Stimulated activated CD4-positive, alpha-beta T cell treated with anti-CD3 and anti-CD28 coated beads, Interleukin-1b, Interleukin-23, amount 100 ng/mL, for 24 hours (primary cell): ENCODE results near the gene RAB19.

Source experiments
- DNase-seq, 4 experiments: peaks; one replicate each; pipeline ENCODE4 v3.0.0-alpha.2; 2020; ENCODE audit warnings: low read depth in 4 of 4, low spot score in 1 of 4

RAB19 gene, protein sequence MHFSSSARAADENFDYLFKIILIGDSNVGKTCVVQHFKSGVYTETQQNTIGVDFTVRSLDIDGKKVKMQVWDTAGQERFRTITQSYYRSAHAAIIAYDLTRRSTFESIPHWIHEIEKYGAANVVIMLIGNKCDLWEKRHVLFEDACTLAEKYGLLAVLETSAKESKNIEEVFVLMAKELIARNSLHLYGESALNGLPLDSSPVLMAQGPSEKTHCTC

DNA sequence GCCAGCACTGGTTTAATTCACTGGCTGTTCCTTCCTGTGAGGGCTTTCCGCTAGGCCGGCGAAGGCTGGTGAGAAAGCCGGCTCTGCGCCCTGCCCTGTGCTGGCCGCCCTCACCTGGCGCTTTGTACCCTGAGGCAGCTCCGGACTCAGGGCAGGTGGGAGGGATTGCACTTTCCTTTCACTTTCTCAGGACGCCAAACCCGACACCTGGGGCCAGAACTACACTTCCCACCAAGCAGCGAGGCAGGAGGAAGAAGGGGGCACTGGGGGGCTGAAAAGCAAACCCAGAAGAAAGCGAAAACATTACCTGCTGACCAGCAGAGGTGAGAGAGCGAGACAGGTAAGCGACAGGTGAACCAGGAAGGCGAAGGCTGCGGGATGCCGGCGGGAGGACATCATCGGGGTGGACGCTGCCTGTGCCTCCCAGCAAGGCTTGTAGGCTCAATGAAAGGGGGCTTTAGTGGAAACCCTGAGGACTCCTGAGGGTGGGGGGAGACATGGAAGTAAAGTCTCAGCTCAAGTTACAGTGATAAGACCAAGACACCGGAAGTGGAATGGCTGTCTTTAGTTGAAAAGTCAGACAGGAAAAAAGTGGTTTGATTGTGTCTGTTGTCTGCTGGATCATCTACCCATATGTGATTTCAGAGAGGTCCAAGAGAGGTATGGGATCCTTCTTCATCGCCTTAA is at the start of gene RAB19:
TSS of gene RAB19 (plus strand) at position 181 of the 687 bp plus-strand sequence. CDS start 3,589 bp downstream, outside the sequence.
- DNase-seq: peak in 2 of 4 experiments; percentile 11 to 18

GRCh38 chr7:140358024-140358411 is 45.8 kb upstream of the RAB19 start:
- no peak for DNase-seq

GRCh38 chr7:140358412-140359051 is 45.3 kb upstream of the RAB19 start:
- no peak for DNase-seq

- DNase-seq: no peak
Observed at GRCh38 chr7:140360697-140361229, 43.1 kb upstream of the RAB19 start.

DNA sequence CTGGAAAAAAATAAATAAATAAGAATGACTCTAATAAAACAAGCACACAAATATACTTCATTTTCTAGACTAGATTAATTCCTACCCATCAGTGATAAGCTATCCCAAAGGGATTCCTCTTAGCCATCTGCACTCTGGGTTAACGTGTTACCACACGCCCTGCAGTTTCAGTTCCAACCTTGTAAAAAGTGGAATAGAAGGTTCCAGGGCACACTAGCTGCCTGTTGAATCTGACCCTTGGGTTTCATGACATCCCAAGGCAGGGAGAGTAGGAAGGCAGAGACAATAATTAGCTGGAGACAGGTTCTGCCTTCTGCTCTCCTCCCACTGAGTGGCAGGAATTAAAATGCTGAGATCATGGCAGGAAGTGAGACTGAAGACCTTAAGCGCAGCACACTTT is 39.0 kb upstream of the RAB19 start:
- no peak for DNase-seq

GRCh38 chr7:140367528-140367927 is 36.3 kb upstream of the RAB19 start:
- no peak for DNase-seq

DNA sequence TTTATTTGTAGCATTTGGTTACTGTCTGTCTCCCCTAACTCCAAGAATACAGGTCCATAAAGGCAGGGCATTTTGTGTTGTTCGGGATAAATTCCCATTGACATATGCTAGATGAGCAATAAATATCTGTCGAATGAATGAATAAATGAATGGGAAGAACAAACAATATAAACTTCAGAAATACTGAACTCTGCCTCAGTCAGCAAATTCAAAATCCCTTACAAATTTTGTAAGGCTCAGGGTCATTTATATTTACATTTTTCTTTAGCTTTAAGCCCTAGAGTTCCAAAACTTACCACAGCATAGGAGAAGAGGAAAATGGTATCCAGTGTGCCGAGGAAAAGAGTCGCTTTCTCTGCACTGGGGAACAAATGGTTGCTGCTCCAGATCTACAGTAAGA is 34.6 kb upstream of the RAB19 start:
- DNase-seq: no peak

GRCh38 chr7:140375323-140375722 is 28.5 kb upstream of the RAB19 start:
- DNase-seq: no peak

DNA sequence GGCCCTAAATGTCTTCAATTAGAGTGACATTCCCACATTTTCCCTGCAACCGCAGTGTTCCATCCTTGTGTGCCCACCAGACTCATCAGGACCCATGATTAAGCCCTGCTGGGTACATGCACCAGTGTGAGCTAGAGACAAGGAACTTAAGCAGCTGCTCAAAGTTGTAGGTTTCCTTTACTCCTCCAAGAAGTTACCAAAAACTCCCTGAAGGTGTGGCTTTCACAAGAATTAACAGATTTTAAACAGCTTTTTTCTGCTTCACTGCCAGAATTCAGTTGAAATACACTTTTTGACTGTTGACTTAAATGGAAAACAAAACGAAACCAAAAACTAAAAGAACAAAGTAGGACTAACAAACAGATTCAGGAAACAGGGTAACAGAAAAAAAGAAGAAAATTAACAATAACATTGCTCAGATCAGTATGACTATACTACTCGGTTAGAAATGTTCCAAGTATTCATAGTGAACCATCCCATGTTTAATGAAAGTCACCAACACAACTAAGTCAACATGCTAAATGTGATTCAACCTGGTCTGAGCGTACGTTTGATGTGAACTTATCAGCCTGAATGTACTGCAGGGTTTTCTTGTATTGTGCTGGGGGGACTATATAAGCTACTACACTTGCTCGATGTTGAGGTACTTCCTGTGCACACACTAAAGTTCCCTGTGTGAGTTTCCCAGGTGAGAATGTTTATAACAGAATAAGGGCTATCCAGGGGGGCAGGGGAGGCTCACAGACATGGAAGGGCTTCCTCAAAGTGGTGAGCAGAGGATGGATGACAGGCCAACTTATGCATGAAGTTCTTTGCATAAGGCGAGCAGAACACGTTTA is 27.7 kb upstream of the RAB19 start:
- DNase-seq: no peak

DNA sequence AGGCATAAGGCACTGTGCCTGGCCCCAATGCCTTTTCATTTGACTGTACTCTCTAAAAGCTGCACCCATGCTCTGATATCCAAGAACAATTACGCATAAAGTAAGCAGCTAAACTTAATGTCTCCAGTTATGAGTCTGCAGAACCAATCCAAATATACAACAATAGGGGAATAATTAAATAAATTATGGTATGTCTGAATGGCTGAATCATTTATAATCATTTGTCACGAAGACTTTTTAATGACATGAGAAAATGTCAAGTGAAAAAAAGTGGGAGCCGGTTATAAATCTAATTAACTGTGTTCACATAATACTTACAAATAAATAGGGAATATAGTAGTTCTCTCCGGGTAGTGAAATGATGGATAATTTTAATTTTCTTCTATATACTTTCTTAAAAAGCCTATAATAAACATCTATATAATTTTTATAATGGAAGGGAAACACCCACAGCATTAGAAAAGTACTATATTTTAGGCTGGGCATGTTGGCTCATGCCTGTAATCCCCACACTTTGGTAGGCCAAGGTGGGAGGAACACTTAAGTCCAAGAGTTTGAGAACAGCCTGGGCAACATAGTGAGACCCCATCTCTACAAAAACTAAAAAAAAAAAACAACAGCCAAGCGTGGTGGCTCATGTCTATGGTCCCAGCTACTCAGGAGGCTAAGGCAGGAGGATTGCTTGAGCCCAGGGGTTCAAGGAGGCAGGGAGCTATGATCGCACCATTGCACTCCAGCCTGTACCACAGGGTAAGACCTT is 19.7 kb upstream of the RAB19 start:
- DNase-seq: no peak

DNA sequence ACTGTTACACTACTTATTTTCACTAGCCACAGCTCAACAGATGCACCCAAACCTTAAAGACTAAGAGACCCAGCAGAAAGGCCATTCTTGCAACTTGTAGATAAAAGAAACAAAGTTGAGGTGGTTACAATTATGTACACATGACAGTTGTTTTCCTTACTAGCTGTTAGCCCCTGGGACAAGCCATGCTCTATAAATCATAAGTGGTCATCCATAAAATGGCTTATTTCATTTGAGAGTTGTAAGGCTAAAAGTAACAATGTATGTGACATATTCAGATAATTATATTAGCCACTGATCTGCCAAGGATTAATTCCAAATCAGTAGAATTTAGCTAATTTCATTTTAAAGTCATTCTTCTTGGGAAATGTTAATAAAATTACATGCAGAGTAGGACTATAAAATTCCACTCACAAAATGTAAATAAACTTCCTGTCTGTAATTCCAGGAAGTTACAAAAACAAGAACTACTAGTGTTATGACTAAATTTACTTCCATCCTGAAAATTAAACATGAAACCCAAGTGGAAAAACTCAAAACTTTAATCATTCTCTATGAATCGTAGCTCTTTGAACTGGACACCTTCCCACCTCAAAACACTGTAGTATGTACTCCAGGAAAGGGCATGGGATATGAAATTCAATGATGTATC is 18.8 kb upstream of the RAB19 start:
- DNase-seq: no peak

DNA sequence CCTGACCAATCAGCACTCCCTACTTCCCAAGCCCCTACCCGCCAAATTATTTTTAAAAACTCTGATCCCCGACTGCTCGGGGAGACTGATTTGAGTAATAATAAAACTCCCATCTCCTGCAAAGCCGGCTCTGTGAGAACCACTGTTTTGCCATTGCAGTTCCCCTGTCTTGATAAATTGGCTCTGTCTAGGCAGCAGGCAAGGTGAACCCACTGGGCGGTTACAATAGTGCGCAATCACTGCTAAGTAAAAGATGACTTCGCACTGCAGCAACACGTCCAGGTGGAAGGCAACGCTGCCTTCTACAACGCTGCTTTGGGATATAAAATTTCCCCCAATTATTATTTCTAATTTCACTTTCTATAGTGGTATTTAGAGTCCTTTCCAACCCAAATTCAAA is 14.4 kb upstream of the RAB19 start:
- DNase-seq: no peak

- no peak for DNase-seq
Observed at GRCh38 chr7:140390034-140390433, 13.8 kb upstream of the RAB19 start.

DNA sequence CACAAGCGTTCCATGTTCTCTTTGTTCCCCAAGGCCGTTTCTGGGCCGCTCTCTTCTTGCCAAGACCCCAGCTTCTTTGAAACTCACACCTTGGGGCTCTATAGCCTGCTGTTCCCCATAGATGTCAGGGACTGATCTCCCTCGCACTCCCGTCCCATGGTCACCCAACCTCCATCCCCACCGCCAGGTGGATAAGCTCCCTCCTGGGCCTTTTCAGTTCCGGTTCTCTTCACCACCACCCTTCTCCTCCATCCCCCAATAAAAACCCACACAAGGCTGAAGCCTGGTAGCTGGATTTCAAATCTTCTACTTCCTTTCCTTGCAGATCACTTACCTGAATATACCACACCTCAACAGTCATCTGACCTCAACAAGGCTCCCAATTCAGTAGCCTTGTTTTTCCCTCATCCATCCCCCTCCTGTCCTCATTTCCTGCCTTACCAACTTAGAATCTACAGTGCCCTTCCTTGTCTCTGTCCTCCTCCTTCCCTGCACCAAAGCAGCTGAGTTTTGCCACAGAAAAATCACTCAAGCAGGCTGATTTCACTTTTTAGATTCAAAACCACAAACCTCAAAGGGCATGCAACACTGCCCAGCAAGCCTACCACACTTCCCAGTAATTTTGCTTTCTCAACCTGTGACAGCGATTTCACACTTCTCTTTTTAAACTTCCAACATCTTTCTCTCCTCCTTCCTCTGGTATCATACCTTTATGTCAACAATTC is 13.2 kb upstream of the RAB19 start:
- DNase-seq: no peak

- DNase-seq: no peak
Observed at GRCh38 chr7:140391634-140392033, 12.2 kb upstream of the RAB19 start.

GRCh38 chr7:140393756-140394306 is 10.0 kb upstream of the RAB19 start:
- DNase-seq: no peak

DNA sequence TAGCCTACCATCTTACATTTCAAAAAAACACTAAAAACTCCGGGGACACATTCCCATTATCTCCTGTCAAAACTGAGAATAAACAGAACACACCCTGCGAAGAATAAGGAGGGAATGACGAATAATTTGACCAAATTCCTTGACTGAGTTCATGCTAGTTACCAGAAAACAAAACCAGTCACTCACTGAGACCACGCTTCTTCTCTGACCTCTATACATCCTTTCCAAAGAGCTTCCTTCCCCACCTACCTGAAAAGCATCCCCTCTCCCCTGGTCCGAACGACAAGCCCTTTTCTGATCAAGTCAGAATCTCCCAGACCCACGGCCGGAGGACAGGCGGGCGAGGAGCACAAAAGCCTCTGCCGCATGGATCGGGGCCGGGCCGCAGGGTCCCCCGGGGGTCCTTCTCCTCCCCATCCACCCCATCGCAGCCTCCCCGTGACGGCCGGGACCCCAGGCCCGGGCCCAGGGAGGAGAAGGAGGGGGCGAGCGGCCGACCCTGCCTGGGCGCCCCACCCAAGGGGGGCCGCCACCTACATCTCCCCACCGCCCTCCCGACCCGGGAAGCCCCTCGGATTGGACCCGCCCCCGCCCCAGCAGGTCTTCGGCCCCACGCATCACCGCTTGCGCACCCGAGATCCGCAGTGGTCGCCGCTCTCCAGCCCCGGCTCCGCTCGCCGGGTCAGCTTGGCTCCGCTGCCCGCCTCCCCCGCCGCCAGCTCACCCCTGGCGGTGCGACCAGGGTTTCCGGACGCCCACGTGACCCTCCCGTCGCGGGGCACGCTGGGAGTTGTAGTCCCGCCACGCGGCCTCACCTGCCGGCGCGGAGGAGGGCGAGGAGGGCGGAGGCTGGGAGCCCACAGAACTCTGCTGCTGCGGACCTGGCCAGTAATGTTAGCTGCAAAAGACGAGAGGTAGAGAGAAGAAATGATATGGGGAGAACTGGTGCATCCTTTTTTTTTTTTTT is 5.8 kb upstream of the RAB19 start, which contains the start of gene SLC37A3:
TSS of gene SLC37A3 (minus strand) at position 747 of the 967 bp plus-strand sequence. CDS start 16,004 bp downstream, outside the sequence.
- peak; percentile 69 to 86 (median 80) for DNase-seq

- DNase-seq: no peak
Observed at GRCh38 chr7:140398821-140399220, 5.0 kb upstream of the RAB19 start.
